PC-9 (cell line): ENCODE data around the gene BCL2. TPM values are rescaled to one million over a fixed set of nuclear protein-coding genes. Genes with fewer than 3 reads are reported as not detected.

Source experiments
- BruUV-seq: library from RNA; stranded (reverse); fragments of 400-500 nt; replicated peaks from 2 replicates; lab custom pipeline; 2021; lab: Mats Ljungman, UMichigan
- CTCF ChIA-PET: fragments of 300-600 bp; sonication (Branson Sonifier 250); formaldehyde crosslinking; loops from one replicate; lab custom pipeline; 2022; ENCODE audit warnings: antibody characterized with exemption; lab: Charles Lee
- POLR2A ChIA-PET: fragments of 300-600 bp; sonication (Branson Sonifier 250); formaldehyde crosslinking; loops from one replicate; lab custom pipeline; 2022; ENCODE audit warnings: antibody characterized with exemption; ENCODE audit not compliant: unreplicated experiment; lab: Charles Lee
- DNase-seq, 2 experiments: peaks; one replicate each; pipeline versions ENCODE4 v3.0.0 to v3.0.0-alpha.2; 2015 to 2022; ENCODE audit warnings: mixed read lengths in 1 of 2
- H2AFZ ChIP-seq: fragments of 200-600 bp; sonication (generic); 2 replicates; pipeline ENCODE4 v1.8.1; 2017; ENCODE audit warnings: antibody characterized with exemption
- H3F3A ChIP-seq: fragments of 200-600 bp; sonication (generic); 2 replicates; pipeline ENCODE4 v1.8.1; 2017; ENCODE audit warnings: antibody characterized with exemption, mild to moderate bottlenecking, low read depth; ENCODE audit not compliant: insufficient read depth
- H3K27ac ChIP-seq: fragments of 200-600 bp; sonication (generic); 2 replicates; pipeline ENCODE4 v1.6.1; 2016; ENCODE audit warnings: mixed run types
- H3K27me3 ChIP-seq: fragments of 200-600 bp; sonication (generic); 2 replicates; pipeline ENCODE4 v1.6.1; 2016; ENCODE audit warnings: low read depth, mixed run types; ENCODE audit not compliant: insufficient read depth
- H3K36me3 ChIP-seq: fragments of 200-600 bp; sonication (generic); 2 replicates; pipeline ENCODE4 v1.6.1; 2016; ENCODE audit warnings: low read depth, mixed run types
- H3K4me1 ChIP-seq: fragments of 200-600 bp; sonication (generic); replicated peaks from 2 replicates; pipeline ENCODE4 v1.6.1; 2016; ENCODE audit warnings: mixed run types; ENCODE audit not compliant: insufficient read depth
- H3K4me2 ChIP-seq: fragments of 200-600 bp; sonication (generic); 2 replicates; pipeline ENCODE4 v1.6.1; 2017; ENCODE audit warnings: mixed run types
- H3K4me3 ChIP-seq: fragments of 200-600 bp; sonication (generic); 2 replicates; pipeline ENCODE4 v1.6.1; 2016; ENCODE audit warnings: mixed run types
- H3K79me2 ChIP-seq: fragments of 200-600 bp; sonication (generic); 2 replicates; pipeline ENCODE4 v1.6.1; 2017; ENCODE audit warnings: low read depth, mixed run types
- H3K9me2 ChIP-seq: fragments of 200-600 bp; sonication (generic); 2 replicates; pipeline ENCODE4 v1.8.1; 2017; ENCODE audit warnings: mild to moderate bottlenecking; ENCODE audit not compliant: insufficient read depth
- H3K9me3 ChIP-seq: fragments of 200-600 bp; sonication (generic); 2 replicates; pipeline ENCODE4 v1.8.1; 2016; ENCODE audit warnings: low read depth; ENCODE audit not compliant: insufficient read depth
- H4K20me1 ChIP-seq: fragments of 200-600 bp; sonication (generic); 2 replicates; pipeline ENCODE4 v1.8.1; 2017; ENCODE audit not compliant: insufficient read depth
- CTCF ChIP-seq: fragments of 200-600 bp; sonication (generic); conservative IDR thresholded peaks from 2 replicates; pipeline ENCODE4 v1.6.1; 2017; ENCODE audit warnings: mixed run types, antibody characterized with exemption, mild to moderate bottlenecking, moderate library complexity
- EZH2 ChIP-seq: fragments of 200-600 bp; sonication (generic); IDR thresholded peaks from 2 replicates; pipeline ENCODE4 v1.8.0; 2017; ENCODE audit warnings: antibody characterized with exemption, low read depth
- intact Hi-C: fragments of 100-400 bp; cut with micrococcal nuclease; formaldehyde crosslinking; loops from one replicate; pipeline ENCODE4 v1.10.0; 2022; ENCODE audit not compliant: unreplicated experiment
- total RNA-seq: library from RNA; stranded (reverse); gene quantifications from 2 replicates; pipeline ENCODE4 v1.2.3, GENCODE V29; 2021

Gene BCL2
- total RNA-seq, 1 experiment from 2014 or later = 2.0 TPM

- DNase-seq = no peak
- no peaks in the 10 kb centered on the region for H3K4me1 ChIP-seq
- no peaks in the 10 kb centered on the region for H3K79me2 ChIP-seq
- CTCF ChIA-PET = no interaction called here
- no TSS peak for BruUV-seq
- no peak overlapping the region for H2AFZ ChIP-seq
- H3K9me3 ChIP-seq = no peaks in the 10 kb centered on the region
- TF ChIP-seq CTCF (no peak), EZH2 (no peak)
- POLR2A ChIA-PET = interaction anchor here (0.5 kb wide), 1 partner anchor 957 kb away, joined by 9 read pairs; no protein-coding TSS in a partner anchor
- H3K9me2 ChIP-seq = no peaks in the 10 kb centered on the region
- no peaks in the 10 kb centered on the region for H3F3A ChIP-seq
- no peak overlapping the region for H3K27ac ChIP-seq
- no peak overlapping the region for H3K4me3 ChIP-seq
- no peaks in the 10 kb centered on the region for H3K27me3 ChIP-seq
- H4K20me1 ChIP-seq = no peaks in the 10 kb centered on the region
- no peaks in the 10 kb centered on the region for H3K36me3 ChIP-seq
- no peak overlapping the region for H3K4me2 ChIP-seq
- intact Hi-C loops = no loop called here
These were observed 141.4 kb downstream of the BCL2 start for GRCh38 chr18:63177919-63178821.

GRCh38 chr18:63177259-63177658 is 142.3 kb downstream of the BCL2 start:
- no peak for TF ChIP-seq EZH2
- TF ChIP-seq CTCF = no peak
- no peaks in the 10 kb centered on the region for H4K20me1 ChIP-seq
- H3F3A ChIP-seq = no peaks in the 10 kb centered on the region
- H3K27ac ChIP-seq = no peak overlapping the region
- no TSS peak for BruUV-seq
- no peaks in the 10 kb centered on the region for H3K27me3 ChIP-seq
- DNase-seq = no peak
- no peaks in the 10 kb centered on the region for H3K36me3 ChIP-seq
- no peaks in the 10 kb centered on the region for H3K9me2 ChIP-seq
- ChIA-PET CTCF (no interaction called here), POLR2A (no interaction called here)
- H3K79me2 ChIP-seq = no peaks in the 10 kb centered on the region
- H3K4me2 ChIP-seq = no peak overlapping the region
- no peak overlapping the region for H3K4me3 ChIP-seq
- intact Hi-C loops = no loop called here
- H3K4me1 ChIP-seq = no peaks in the 10 kb centered on the region
- H3K9me3 ChIP-seq = no peaks in the 10 kb centered on the region
- no peak overlapping the region for H2AFZ ChIP-seq

- ChIA-PET POLR2A (interaction anchor here (0.5 kb wide), 1 partner anchor 257 kb away, joined by 5 read pairs; no protein-coding TSS in a partner anchor), CTCF (no interaction called here)
- Histone ChIP-seq H3K4me2 (no peak overlapping the region), H3K36me3 (no peaks in the 10 kb centered on the region), H3F3A (no peaks in the 10 kb centered on the region), H3K9me2 (no peaks in the 10 kb centered on the region), H3K4me1 (no peaks in the 10 kb centered on the region), H4K20me1 (no peaks in the 10 kb centered on the region), H2AFZ (no peak overlapping the region), H3K79me2 (no peaks in the 10 kb centered on the region), H3K4me3 (no peak overlapping the region), H3K27ac (no peak overlapping the region), H3K27me3 (no peaks in the 10 kb centered on the region), H3K9me3 (no peaks in the 10 kb centered on the region)
- BruUV-seq = no TSS peak
- no peak for DNase-seq
- TF ChIP-seq CTCF = no peak
- TF ChIP-seq EZH2 = no peak
- intact Hi-C loops = no loop called here
These were observed 144.3 kb downstream of the BCL2 start for GRCh38 chr18:63175264-63175663.
